B cell (primary cell): Measurements from ENCODE around the gene MMP24. TPM values are rescaled to one million over a fixed set of nuclear protein-coding genes. Genes with fewer than 3 reads are reported as not detected.

ENCODE experiments used
- ATAC-seq: fragments of 200-7000 bp; cut with Tn5 transposase; one replicate; pipeline ENCODE4 v1.10.0; 2021; ENCODE audit warnings: low read depth, mild to moderate bottlenecking, moderate number of reproducible peaks, moderate library complexity
- CTCF ChIA-PET: fragments of 350-600 bp; sonication (Branson Sonifier 250); formaldehyde crosslinking; loops from one replicate; lab custom pipeline; 2021; ENCODE audit warnings: antibody characterized with exemption, inconsistent platforms; lab: Charles Lee
- POLR2A ChIA-PET: fragments of 350-600 bp; sonication (Branson Sonifier 250); formaldehyde crosslinking; loops from one replicate; lab custom pipeline; 2021; ENCODE audit warnings: antibody characterized with exemption; lab: Charles Lee
- DNase-seq: peaks from one replicate; pipeline ENCODE4 v3.0.0; 2013
- H2AFZ ChIP-seq: 2 replicates; pipeline ENCODE4 v1.6.1; 2012; ENCODE audit warnings: mild to moderate bottlenecking, low read depth, low read length; ENCODE audit not compliant: insufficient read depth, poor library complexity, severe bottlenecking
- H3K27ac ChIP-seq, 2 donors: 1 replicate in 1 of 2; 2 replicates in 1 of 2; pipeline ENCODE4 v1.5.1; 2012 to 2013; ENCODE audit warnings: low read length in 2 of 2, mild to moderate bottlenecking in 2 of 2, moderate library complexity in 1 of 2
- H3K27me3 ChIP-seq, 4 experiments: fragments of 200-600 bp in 1 of 4; sonication (generic) in 1 of 4; replicated peaks in 1 of 4; 1 replicate in 2 of 4; 2 replicates in 2 of 4; pipeline versions ENCODE4 v1.6.1 to v1.7.0; 2013 to 2016; ENCODE audit warnings: low read length in 3 of 4, mild to moderate bottlenecking in 2 of 4, mixed read lengths in 1 of 4, moderate library complexity in 1 of 4; ENCODE audit not compliant: insufficient read depth in 4 of 4, control insufficient read depth in 3 of 4; ENCODE audit errors: control extremely low read depth in 1 of 4
- H3K36me3 ChIP-seq, 2 experiments: replicated peaks in 1 of 2; 1 replicate in 1 of 2; 2 replicates in 1 of 2; pipeline versions ENCODE4 v1.6.1 to v1.7.1; 2013; ENCODE audit warnings: low read length in 1 of 2; ENCODE audit not compliant: insufficient read depth in 2 of 2, control insufficient read depth in 1 of 2; ENCODE audit errors: control extremely low read depth in 1 of 2, extremely low read depth in 1 of 2
- H3K4me1 ChIP-seq, 2 donors: fragments of 200-600 bp in 1 of 2; sonication (generic) in 1 of 2; 1 replicate in 1 of 2; 2 replicates in 1 of 2; pipeline versions ENCODE4 v1.5.1 to v1.6.1; 2013 to 2017; ENCODE audit warnings: low read length in 2 of 2; ENCODE audit not compliant: control insufficient read depth in 2 of 2, insufficient read depth in 2 of 2
- H3K4me2 ChIP-seq: replicated peaks from 2 replicates; pipeline ENCODE3; 2012; ENCODE audit warnings: mild to moderate bottlenecking, low read depth, low read length; ENCODE audit not compliant: poor library complexity, severe bottlenecking
- H3K4me3 ChIP-seq, 5 experiments: fragments of 200-600 bp in 1 of 5; sonication (generic) in 1 of 5; 1 replicate in 3 of 5; 2 replicates in 2 of 5; pipeline versions ENCODE4 v1.5.1 to v1.7.0; 2011 to 2016; ENCODE audit warnings: low read length in 4 of 5, mild to moderate bottlenecking in 4 of 5, low read depth in 2 of 5, control low read depth in 1 of 5, moderate library complexity in 1 of 5; ENCODE audit not compliant: insufficient read depth in 1 of 5; ENCODE audit errors: control extremely low read depth in 1 of 5, extremely low read depth in 1 of 5
- H3K79me2 ChIP-seq: fragments of 200-600 bp; sonication (generic); one replicate; pipeline ENCODE4 v1.6.0; 2016; ENCODE audit warnings: low read length; ENCODE audit not compliant: control insufficient read depth, insufficient read depth
- H3K9ac ChIP-seq: fragments of 200-600 bp; sonication (generic); 2 replicates; pipeline ENCODE4 v1.6.1; 2017; ENCODE audit warnings: mild to moderate bottlenecking, low read length, moderate library complexity
- H3K9me3 ChIP-seq, 3 donors: one replicate each; pipeline versions ENCODE4 v1.6.1 to v1.7.1; 2013; ENCODE audit warnings: low read length in 2 of 3; ENCODE audit not compliant: control insufficient read depth in 2 of 3, insufficient read depth in 1 of 3; ENCODE audit errors: control extremely low read depth in 1 of 3
- H4K20me1 ChIP-seq: 2 replicates; pipeline ENCODE4 v1.6.0; 2012; ENCODE audit warnings: mild to moderate bottlenecking, low read length; ENCODE audit not compliant: insufficient read depth, control insufficient read depth, poor library complexity, severe bottlenecking
- H3K27ac Mint-ChIP-seq: one replicate; pipeline ENCODE4 v1.8.0; 2021; ENCODE audit warnings: mixed read lengths
- H3K27me3 Mint-ChIP-seq: one replicate; pipeline ENCODE4 v1.8.0; 2021; ENCODE audit warnings: mixed read lengths
- H3K4me1 Mint-ChIP-seq: one replicate; pipeline ENCODE4 v1.8.0; 2021; ENCODE audit warnings: mixed read lengths
- H3K4me3 Mint-ChIP-seq: one replicate; pipeline ENCODE4 v1.8.0; 2021; ENCODE audit warnings: mixed read lengths
- H3K9me3 Mint-ChIP-seq: one replicate; pipeline ENCODE4 v1.8.0; 2022; ENCODE audit warnings: mixed read lengths; ENCODE audit not compliant: insufficient read depth
- CTCF ChIP-seq: fragments of 200-600 bp; IDR thresholded peaks from one replicate; pipeline ENCODE4 v1.8.0; 2022; ENCODE audit warnings: antibody characterized with exemption, mild to moderate bottlenecking
- EZH2 ChIP-seq: IDR thresholded peaks from 2 replicates; pipeline ENCODE4 v1.6.1; 2012; ENCODE audit warnings: borderline replicate concordance, low read depth, mild to moderate bottlenecking, moderate library complexity, low read length; ENCODE audit not compliant: insufficient read depth, poor library complexity, severe bottlenecking
- WGBS: methylation state at CpG from one replicate; pipeline ENCODE4 v1.1.5; 2013; ENCODE audit warnings: missing lambda C conversion rate; ENCODE audit not compliant: insufficient coverage; 5-methylcytosine and 5-hydroxymethylcytosine counted together
- intact Hi-C: fragments of 100-400 bp; cut with micrococcal nuclease; formaldehyde crosslinking; loops from one replicate; pipeline ENCODE4 v1.10.0; 2022
- polyA plus RNA-seq: library from polyadenylated mRNA; depleted of rRNA; stranded (reverse); fragments of >200 nt; gene quantifications from 2 replicates; pipeline ENCODE4 v1.2.3, GENCODE V29; 2012
- total RNA-seq, 2 donors: library from RNA; stranded (reverse); fragments of 120-200 nt in 1 of 2; gene quantifications; 1 replicate in 1 of 2; 2 replicates in 1 of 2; pipeline versions ENCODE4 v1.2.3 to v1.2.4, GENCODE V29; 2013 to 2022

Gene MMP24
- total and polyA plus RNA-seq, 2 donors (not counting 1 experiment from before 2014, with no cell fraction given) = not detected

DNA sequence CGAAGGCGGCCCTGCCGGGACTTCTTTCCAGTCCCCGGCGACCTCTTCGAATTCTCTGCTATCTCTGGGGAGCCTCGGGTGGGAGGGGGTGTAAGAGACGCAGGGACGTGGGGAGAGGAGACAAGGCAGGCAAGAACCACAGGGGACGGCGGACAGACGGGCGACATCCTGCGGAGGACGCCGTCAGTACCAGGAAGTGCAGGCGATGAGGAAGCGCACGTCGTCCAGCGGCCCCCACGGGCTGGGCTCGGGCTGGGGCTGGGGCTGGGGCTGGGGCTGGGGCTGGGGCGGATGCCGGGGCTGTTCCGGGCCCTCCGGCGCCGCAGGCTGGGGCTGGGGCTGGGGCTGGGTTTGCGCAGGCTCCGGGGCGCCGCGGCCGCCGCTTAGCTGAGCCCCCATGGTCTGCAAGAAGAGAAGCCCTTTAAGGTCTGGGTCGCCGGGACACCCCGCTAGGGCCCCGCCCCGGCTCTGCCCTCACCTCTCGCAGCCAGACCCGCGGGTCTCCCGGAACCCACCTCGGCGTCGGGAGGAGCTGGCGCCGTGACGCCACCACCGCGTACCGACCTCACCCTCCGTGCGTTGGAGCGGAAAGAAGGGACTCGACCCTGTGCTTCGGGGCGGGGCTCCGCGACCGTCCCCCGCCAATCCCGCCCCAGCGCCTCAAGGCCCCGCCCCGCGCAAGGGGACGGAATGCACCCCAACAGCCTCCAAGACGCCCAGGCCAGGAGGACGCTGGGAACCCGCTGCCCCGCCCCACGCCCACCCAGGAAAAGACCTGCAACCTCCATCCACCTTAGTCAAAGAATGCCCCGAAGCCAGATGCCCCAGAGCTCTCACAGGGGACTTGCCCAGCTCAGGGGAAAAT is 51.3 kb downstream of the MMP24 start, which contains the start of gene MMP24OS:
TSS of gene MMP24OS (minus strand) at position 592 of the 865 bp plus-strand sequence. CDS start at position 399, 193 bp downstream.
- Histone ChIP-seq H2AFZ (peak within 1 kb of the TSS; percentile 66), H3K27me3 (no peaks in the 10 kb centered on the region), H3K4me1 (peaks cover 14 to 21% of the 10 kb centered on the region in 2 donors), H3K36me3 (peaks cover 3 to 44% of the 10 kb centered on the region in 2 experiments), H3K79me2 (peaks cover 45% of the 10 kb centered on the region), H3K4me2 (peak within 1 kb of the TSS; percentile 90), H3K4me3 (peak within 1 kb of the TSS; percentile 70 to 86 (median 77)), H3K9ac (peak within 1 kb of the TSS; percentile 82), H4K20me1 (no peaks in the 10 kb centered on the region), H3K9me3 (no peaks in the 10 kb centered on the region), H3K27ac (peak within 1 kb of the TSS; percentile 92 to 96)
- no peaks in the 10 kb centered on the region for H3K27me3 Mint-ChIP-seq
- WGBS = under 1% methylated on average over 76 of the region's 76 CpGs
- ChIA-PET CTCF (interaction anchor here (0.6 to 1.4 kb wide), 8 partner anchors 24 to 441 kb away, joined by 3 to 5 read pairs (median 3); no protein-coding TSS in a partner anchor), POLR2A (interaction anchor here (0.5 to 1.7 kb wide), 11 partner anchors 131 to 1697 kb away, joined by 3 to 7 read pairs (median 3); partner anchors contain the start of genes RBM39 and SCAND1)
- intact Hi-C loops = loop anchor here (1.0 to 2.0 kb wide), 3 partner anchors 133 to 401 kb away; partner anchors contain the start of genes ACSS2, TRPC4AP and UQCC1
- ATAC-seq = peak; percentile 90
- H3K4me1 Mint-ChIP-seq = peaks cover 20% of the 10 kb centered on the region
- H3K4me3 Mint-ChIP-seq = peak within 1 kb of the TSS; percentile 94
- no peaks in the 10 kb centered on the region for H3K9me3 Mint-ChIP-seq
- peak within 1 kb of the TSS; percentile 99 for H3K27ac Mint-ChIP-seq
- TF ChIP-seq EZH2 = no peak
- TF ChIP-seq CTCF = peak; percentile 22
- DNase-seq = peak; percentile 95
